HCT116 (cell line): ENCODE data around the gene CLIC5. TPM values are rescaled to one million over a fixed set of nuclear protein-coding genes. Genes with fewer than 3 reads are reported as not detected.

Experiments used
- ATAC-seq: fragments of 200-7000 bp; cut with Tn5 transposase; 2 replicates; pipeline ENCODE4 v1.9.1; 2020; ENCODE audit warnings: mild to moderate bottlenecking, moderate library complexity
- BruUV-seq: library from RNA; stranded (reverse); fragments of 400-500 nt; replicated peaks from 2 replicates; lab custom pipeline; 2021; lab: Mats Ljungman, UMichigan
- CTCF ChIA-PET: fragments of 300-600 bp; sonication (Branson Sonifier 250); formaldehyde crosslinking; loops from one replicate; lab custom pipeline; 2021; ENCODE audit warnings: antibody characterized with exemption; lab: Charles Lee
- POLR2A ChIA-PET: fragments of 300-600, 350-600 bp; sonication (Branson Sonifier 250); formaldehyde crosslinking; loops from one replicate; lab custom pipeline; 2021; ENCODE audit warnings: antibody characterized with exemption; lab: Charles Lee
- RAD21 ChIA-PET, 2 experiments: fragments of 300-600 bp; sonication (Branson Sonifier 250); formaldehyde crosslinking; loops; one replicate each; lab custom pipeline; 2023; ENCODE audit warnings: low total read pairs in 2 of 2; ENCODE audit not compliant: uncharacterized antibody in 2 of 2, unreplicated experiment in 2 of 2, low non-redundant PET in 1 of 2; lab: Charles Lee
- DNase-seq: peaks from one replicate; pipeline ENCODE4 v3.0.0-alpha.2; 2010; ENCODE audit warnings: low read depth, low spot score
- H2AFZ ChIP-seq: fragments of 200-600 bp; shearing (Covaris generic), sonication (generic); 2 replicates; pipeline ENCODE4 v1.6.1; 2017; ENCODE audit warnings: low read depth, mixed run types, mixed read lengths, antibody characterized with exemption, low read length; ENCODE audit not compliant: poor library complexity, severe bottlenecking
- H3K27ac ChIP-seq: 2 replicates; pipeline ENCODE4 v1.5.1; 2012; ENCODE audit warnings: low read depth, low read length
- H3K27me3 ChIP-seq: fragments of 200-600 bp; sonication (generic); 2 replicates; pipeline ENCODE4 v1.6.1; 2016; ENCODE audit warnings: mixed run types, low read length, mixed read lengths; ENCODE audit not compliant: insufficient read depth
- H3K36me3 ChIP-seq, 2 experiments: fragments of 200-500 bp in 1 of 2; fragments of 200-600 bp in 1 of 2; sonication (Bioruptor generic) in 1 of 2; sonication (generic) in 1 of 2; 2 replicates each; pipeline versions ENCODE4 v1.5.1 to v1.6.1; 2014 to 2016; ENCODE audit warnings: low read length in 2 of 2, inconsistent platforms in 1 of 2, mixed read lengths in 1 of 2, mixed run types in 1 of 2; ENCODE audit not compliant: insufficient read depth in 2 of 2, control insufficient read depth in 1 of 2
- H3K4me1 ChIP-seq, 2 experiments: fragments of 200-600 bp in 1 of 2; sonication (generic) in 1 of 2; 2 replicates each; pipeline versions ENCODE4 v1.5.1 to v1.6.1; 2012 to 2017; ENCODE audit warnings: low read length in 2 of 2, inconsistent platforms in 1 of 2, mild to moderate bottlenecking in 1 of 2, mixed read lengths in 1 of 2, mixed run types in 1 of 2, moderate library complexity in 1 of 2; ENCODE audit not compliant: insufficient read depth in 2 of 2, control insufficient read depth in 1 of 2
- H3K4me2 ChIP-seq: fragments of 200-600 bp; sonication (generic); 2 replicates; pipeline ENCODE4 v1.6.1; 2017; ENCODE audit warnings: mixed run types, low read length, mixed read lengths
- H3K4me3 ChIP-seq, 2 experiments: fragments of 200-600 bp in 1 of 2; sonication (generic) in 1 of 2; replicated peaks in 1 of 2; 2 replicates each; pipeline ENCODE4 v1.5.1; 2011 to 2016; ENCODE audit warnings: low read length in 2 of 2, control low read depth in 1 of 2, low read depth in 1 of 2, mild to moderate bottlenecking in 1 of 2, mixed read lengths in 1 of 2, mixed run types in 1 of 2
- H3K79me2 ChIP-seq: fragments of 200-600 bp; sonication (generic); 2 replicates; pipeline ENCODE4 v1.6.1; 2017; ENCODE audit warnings: mild to moderate bottlenecking, mixed run types, low read length, moderate library complexity, mixed read lengths; ENCODE audit not compliant: insufficient read depth
- H3K9ac ChIP-seq: fragments of 200-600 bp; sonication (generic); 2 replicates; pipeline ENCODE4 v1.6.1; 2016; ENCODE audit warnings: low read length, mixed read lengths
- H3K9me2 ChIP-seq: fragments of 200-600 bp; sonication (generic), shearing (Covaris generic); 2 replicates; pipeline ENCODE4 v1.6.1; 2017; ENCODE audit warnings: mixed run types, mild to moderate bottlenecking, moderate library complexity; ENCODE audit not compliant: insufficient read depth
- H3K9me3 ChIP-seq, 2 experiments: fragments of 200-500 bp in 1 of 2; fragments of 200-600 bp in 1 of 2; sonication (Bioruptor generic) in 1 of 2; sonication (generic) in 1 of 2; 2 replicates each; pipeline ENCODE4 v1.6.1; 2014 to 2017; ENCODE audit warnings: low read length in 2 of 2, mixed read lengths in 2 of 2, inconsistent platforms in 1 of 2, low read depth in 1 of 2, mild to moderate bottlenecking in 1 of 2, mixed run types in 1 of 2, moderate library complexity in 1 of 2; ENCODE audit not compliant: control insufficient read depth in 1 of 2, insufficient read depth in 1 of 2
- H4K20me1 ChIP-seq: fragments of 200-600 bp; sonication (generic), shearing (Covaris generic); 2 replicates; pipeline ENCODE4 v1.6.1; 2017; ENCODE audit warnings: mixed run types, mild to moderate bottlenecking, moderate library complexity; ENCODE audit not compliant: insufficient read depth
- CEBPB ChIP-seq: IDR thresholded peaks from 2 replicates; pipeline ENCODE4 v1.6.1; 2012; ENCODE audit warnings: low read depth
- CTCF ChIP-seq, 3 experiments: fragments of 200-600 bp in 1 of 3; sonication (generic) in 1 of 3; IDR thresholded peaks in 2 of 3; conservative IDR thresholded peaks in 1 of 3; 2 replicates each; pipeline ENCODE4 v1.5.1; 2012 to 2017; ENCODE audit warnings: low read depth in 2 of 3, low read length in 2 of 3, antibody characterized with exemption in 1 of 3, borderline replicate concordance in 1 of 3, control low read depth in 1 of 3, mild to moderate bottlenecking in 1 of 3, mixed read lengths in 1 of 3, mixed run types in 1 of 3, moderate library complexity in 1 of 3; ENCODE audit not compliant: insufficient read depth in 1 of 3
- ELF1 ChIP-seq: IDR thresholded peaks from 2 replicates; pipeline ENCODE4 v1.6.1; 2012; ENCODE audit warnings: low read depth, borderline replicate concordance
- POLR2AphosphoS5 ChIP-seq: IDR thresholded peaks from 2 replicates; pipeline ENCODE4 v1.6.1; 2011; ENCODE audit warnings: mild to moderate bottlenecking, low read depth, low read length, moderate library complexity
- YY1 ChIP-seq: IDR thresholded peaks from 2 replicates; pipeline ENCODE4 v1.6.1; 2011; ENCODE audit warnings: low read length, low read depth, moderate library complexity, mild to moderate bottlenecking; ENCODE audit not compliant: insufficient replicate concordance; ENCODE audit errors: extremely low read depth
- intact Hi-C: fragments of 100-400 bp; cut with micrococcal nuclease; formaldehyde crosslinking; loops from 2 replicates; pipeline ENCODE4 v1.10.0; 2022
- total RNA-seq: library from RNA; stranded (reverse); gene quantifications from one replicate; pipeline ENCODE4 v1.2.1, GENCODE V29; 2021; ENCODE audit not compliant: unreplicated experiment
- TF ChIP-seq, protein P1 (sequence below): IDR thresholded peaks from 2 replicates; pipeline ENCODE4 v1.6.1; 2012

CLIC5 gene
- total RNA-seq, 1 experiment from 2014 or later, result 0.20 TPM

- TF ChIP-seq CTCF (IDR thresholded peaks at IDR 0.05 in 2 of 3, conservative IDR thresholded peaks at IDR 0.05 in 1 of 3; ENCODE audit: borderline replicate concordance in 1 of 3, insufficient read depth in 1 of 3, low read depth in 2 of 3, low read length in 2 of 3), result no peak
Observed at GRCh38 chr6:45998524-45998923, 17.1 kb downstream of the CLIC5 start (continued).

DNA sequence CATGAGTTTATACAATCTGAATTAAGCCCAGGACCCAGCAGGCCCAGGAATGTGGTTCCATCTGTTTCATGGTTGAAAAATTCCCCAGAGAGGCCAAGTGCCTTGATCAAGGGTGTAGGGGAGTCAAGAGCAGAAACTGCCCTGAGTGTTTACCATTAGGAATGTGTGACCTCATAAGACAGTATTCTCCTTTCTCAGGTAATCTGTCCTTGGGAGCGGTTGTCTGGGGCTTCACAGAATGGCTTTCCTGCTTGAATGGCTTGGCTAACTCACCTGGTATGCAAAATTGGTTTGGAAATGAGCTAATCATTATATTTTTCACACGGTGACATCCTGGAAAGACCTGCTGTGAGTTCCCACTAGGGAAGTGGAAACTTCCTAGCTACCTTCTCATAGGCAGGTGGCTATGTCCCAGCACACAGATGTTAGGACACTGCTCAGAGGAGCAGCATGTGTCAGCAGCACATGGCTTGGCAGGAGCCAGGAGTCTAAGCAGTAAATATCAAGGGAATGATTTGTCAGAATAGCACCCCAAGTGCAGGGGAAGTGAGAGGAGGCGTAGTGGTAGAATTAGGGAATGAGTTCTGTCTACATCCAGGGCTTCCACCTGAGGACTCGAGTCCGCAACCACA, 17.7 kb downstream of the CLIC5 start:
- POLR2A ChIA-PET, result no interaction called here
- H4K20me1 ChIP-seq, result no peaks in the 10 kb centered on the region
- ATAC-seq, result no peak
- TF ChIP-seq POLR2AphosphoS5, result no peak
- no peak for TF ChIP-seq CEBPB
- no peak for TF ChIP-seq ELF1
- TF ChIP-seq, protein P1, sequence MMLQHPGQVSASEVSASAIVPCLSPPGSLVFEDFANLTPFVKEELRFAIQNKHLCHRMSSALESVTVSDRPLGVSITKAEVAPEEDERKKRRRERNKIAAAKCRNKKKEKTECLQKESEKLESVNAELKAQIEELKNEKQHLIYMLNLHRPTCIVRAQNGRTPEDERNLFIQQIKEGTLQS, result no peak
- no peak for TF ChIP-seq YY1
- no peak overlapping the region for H3K27ac ChIP-seq
- no peak overlapping the region for H3K9ac ChIP-seq
- no peaks in the 10 kb centered on the region for H3K79me2 ChIP-seq
- H3K4me2 ChIP-seq, result no peak overlapping the region
- intact Hi-C loops, result no loop called here
- no peaks in the 10 kb centered on the region for H3K9me3 ChIP-seq
- no peaks in the 10 kb centered on the region for H3K4me1 ChIP-seq
- no peak for DNase-seq
- RAD21 ChIA-PET, result no interaction called here
- BruUV-seq, result no TSS peak
- H3K36me3 ChIP-seq, result no peaks in the 10 kb centered on the region
- H3K4me3 ChIP-seq, result no peak overlapping the region
- H3K9me2 ChIP-seq, result no peaks in the 10 kb centered on the region
- H3K27me3 ChIP-seq, result no peaks in the 10 kb centered on the region
- H2AFZ ChIP-seq, result no peak overlapping the region
- CTCF ChIA-PET, result no interaction called here
